ENCODE results near the gene NDUFS2. TPM values are rescaled to one million over a fixed set of nuclear protein-coding genes. Genes with fewer than 3 reads are reported as not detected.
"Not testable (repeated sequence)": the region's sequence is repeated elsewhere in the genome, so short reads cannot be mapped to it uniquely, and the experiment has no call there.

The NDUFS2 gene
- total and polyA plus RNA-seq, 11 donors: 157 to 460 (median 289) TPM

GRCh38 chr1:161223805-161224694 is 21.9 kb downstream of the NDUFS2 start:
- intact Hi-C loops (cut with DNase I): loop anchor here in 4 of 10 donors (1.0 to 10.0 kb wide), 6 partner anchors 13 to 91 kb away; partner anchors contain the start of genes NDUFS2 (in 2 of the 4) and SDHC (in 1 of the 4)
- Histone ChIP-seq H3K27me3 (no peaks in the 10 kb centered on the region), H3K27ac (no peak overlapping the region), H3K4me1 (peaks cover 0 to 32% (median 18%) of the 10 kb centered on the region in 12 donors), H3K36me3 (peaks cover 0 to 20% (median 12%) of the 10 kb centered on the region in 9 donors), H3K9me3 (no peaks in the 10 kb centered on the region), H3K4me3 (no peak overlapping the region)
- ATAC-seq: no peak
- TF ChIP-seq, protein P1, sequence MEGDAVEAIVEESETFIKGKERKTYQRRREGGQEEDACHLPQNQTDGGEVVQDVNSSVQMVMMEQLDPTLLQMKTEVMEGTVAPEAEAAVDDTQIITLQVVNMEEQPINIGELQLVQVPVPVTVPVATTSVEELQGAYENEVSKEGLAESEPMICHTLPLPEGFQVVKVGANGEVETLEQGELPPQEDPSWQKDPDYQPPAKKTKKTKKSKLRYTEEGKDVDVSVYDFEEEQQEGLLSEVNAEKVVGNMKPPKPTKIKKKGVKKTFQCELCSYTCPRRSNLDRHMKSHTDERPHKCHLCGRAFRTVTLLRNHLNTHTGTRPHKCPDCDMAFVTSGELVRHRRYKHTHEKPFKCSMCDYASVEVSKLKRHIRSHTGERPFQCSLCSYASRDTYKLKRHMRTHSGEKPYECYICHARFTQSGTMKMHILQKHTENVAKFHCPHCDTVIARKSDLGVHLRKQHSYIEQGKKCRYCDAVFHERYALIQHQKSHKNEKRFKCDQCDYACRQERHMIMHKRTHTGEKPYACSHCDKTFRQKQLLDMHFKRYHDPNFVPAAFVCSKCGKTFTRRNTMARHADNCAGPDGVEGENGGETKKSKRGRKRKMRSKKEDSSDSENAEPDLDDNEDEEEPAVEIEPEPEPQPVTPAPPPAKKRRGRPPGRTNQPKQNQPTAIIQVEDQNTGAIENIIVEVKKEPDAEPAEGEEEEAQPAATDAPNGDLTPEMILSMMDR (IDR thresholded peaks at IDR 0.05): no peak
- TF ChIP-seq POLR2A (IDR thresholded peaks at IDR 0.05): no peak
- WGBS, 4 donors: 90 to 95% (median 93%) methylated on average over 7 of the region's 7 CpGs
- no peak for DNase-seq

GRCh38 chr1:161224695-161225087 is 22.5 kb downstream of the NDUFS2 start:
- peaks cover 0 to 32% (median 18%) of the 10 kb centered on the region in 12 donors for H3K4me1 ChIP-seq
- not testable (repeated sequence) for DNase-seq, ATAC-seq, H3K27me3 ChIP-seq, H3K9me3 ChIP-seq, H3K4me3 ChIP-seq
- WGBS, 4 donors: 90 to 94% (median 92%) methylated on average over 13 of the region's 13 CpGs
- H3K27ac ChIP-seq: peak overlapping the region in 3 of 12 donors; percentile 69 to 86 (median 75)
- intact Hi-C loops (cut with DNase I): loop anchor here (1.0 to 10.0 kb wide), 13 partner anchors 14 to 163 kb away; partner anchors contain the start of genes SDHC (in 4 of the 10), CFAP126 (in 2 of the 10) and NDUFS2 (in 2 of the 10)
- peaks cover 0 to 21% (median 18%) of the 10 kb centered on the region in 9 donors for H3K36me3 ChIP-seq

DNA sequence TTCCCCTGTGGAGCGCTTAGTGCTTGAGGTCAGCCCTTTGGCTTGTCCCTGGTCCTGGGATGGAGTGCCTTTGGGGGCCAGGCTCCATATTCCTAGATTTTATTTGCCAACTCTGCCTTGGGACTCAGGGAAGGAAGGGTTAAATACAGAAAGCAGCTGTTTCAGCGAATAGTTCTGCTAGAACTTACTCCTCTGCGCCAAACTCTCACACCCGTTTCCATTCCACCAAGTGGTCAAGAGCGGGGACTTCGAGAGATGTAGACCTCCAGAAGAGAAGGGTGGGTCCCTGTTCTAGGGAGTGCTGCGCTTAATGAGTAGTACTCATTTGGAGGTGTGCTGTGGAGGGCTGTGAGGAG is 23.0 kb downstream of the NDUFS2 start:
- intact Hi-C loops (cut with DNase I): loop anchor here (1.0 to 10.0 kb wide), 12 partner anchors 14 to 162 kb away; partner anchors contain the start of genes SDHC (in 4 of the 10), CFAP126 (in 2 of the 10) and NDUFS2 (in 2 of the 10)
- no peaks in the 10 kb centered on the region for H3K9me3 ChIP-seq
- H3K36me3 ChIP-seq: peaks cover 0 to 26% (median 21%) of the 10 kb centered on the region in 9 donors
- peaks cover 0 to 32% (median 18%) of the 10 kb centered on the region in 12 donors for H3K4me1 ChIP-seq
- TF ChIP-seq POLR2A (IDR thresholded peaks at IDR 0.05): no peak
- TF ChIP-seq, protein P1 (IDR thresholded peaks at IDR 0.05): no peak
- ATAC-seq (peak in 2 of 4 donors; percentile 0 to 1), DNase-seq (no peak)
- whole genome bisulfite sequencing, 4 donors: 56 to 69% (median 64%) methylated on average over 7 of the region's 7 CpGs
- H3K27me3 ChIP-seq: no peaks in the 10 kb centered on the region
- peak overlapping the region in 11 of 12 donors; percentile 34 to 91 (median 62) for H3K27ac ChIP-seq
- H3K4me3 ChIP-seq: peak overlapping the region in 2 of 12 donors; percentile 0 to 3

GRCh38 chr1:161225534-161226319 is 23.6 kb downstream of the NDUFS2 start, which contains the start of gene TOMM40L:
TSS of gene TOMM40L (plus strand) at chr1:161226060. CDS start at chr1:161226490, 430 bp downstream.
- intact Hi-C loops (cut with DNase I): loop anchor here (1.0 to 10.0 kb wide), 18 partner anchors 15 to 162 kb away; partner anchors contain the start of genes SDHC (in 5 of the 10), NDUFS2 (in 3 of the 10) and CFAP126 (in 2 of the 10)
- H3K4me1 ChIP-seq: peaks cover 0 to 32% (median 18%) of the 10 kb centered on the region in 12 donors
- H3K27me3 ChIP-seq: no peaks in the 10 kb centered on the region
- no peaks in the 10 kb centered on the region for H3K9me3 ChIP-seq
- H3K36me3 ChIP-seq: peaks cover 0 to 32% (median 27%) of the 10 kb centered on the region in 9 donors
- peak within 1 kb of the TSS; percentile 44 to 82 (median 75) for H3K4me3 ChIP-seq
- peak within 1 kb of the TSS; percentile 74 to 94 (median 86) for H3K27ac ChIP-seq
- ATAC-seq: peak; percentile 95 to 97 (median 96)
- TF ChIP-seq, protein P1 (IDR thresholded peaks at IDR 0.05): peak; percentile 32 to 75 (median 56)
- peak in 1 of 2 donors; percentile 24 for TF ChIP-seq POLR2A (IDR thresholded peaks at IDR 0.05)
- 4 to 7% (median 6%) methylated on average over 16 of the region's 16 CpGs for WGBS, 4 donors
- peak; percentile 92 to 96 (median 94) for DNase-seq
